HFFc6 (cell line): Measurements from ENCODE around the gene FGF19. TPM values are rescaled to one million over a fixed set of nuclear protein-coding genes. Genes with fewer than 3 reads are reported as not detected.

Experiments
- DNase-seq: peaks from one replicate; pipeline ENCODE4 v3.0.0-alpha.2; 2018
- H3K27ac Mint-ChIP-seq: 2 replicates; pipeline ENCODE4 v1.8.0; 2020; ENCODE audit warnings: mild to moderate bottlenecking, mixed read lengths
- H3K27me3 Mint-ChIP-seq: 2 replicates; pipeline ENCODE4 v1.8.0; 2021; ENCODE audit warnings: mild to moderate bottlenecking, moderate library complexity, mixed read lengths; ENCODE audit not compliant: insufficient read depth
- H3K36me3 Mint-ChIP-seq: 2 replicates; pipeline ENCODE4 v1.8.0; 2021; ENCODE audit warnings: low read depth, mixed read lengths
- H3K4me1 Mint-ChIP-seq: 2 replicates; pipeline ENCODE4 v1.8.0; 2020; ENCODE audit warnings: low read depth, mixed read lengths
- H3K4me3 Mint-ChIP-seq: 2 replicates; pipeline ENCODE4 v1.8.0; 2020; ENCODE audit warnings: mild to moderate bottlenecking, moderate library complexity, mixed read lengths
- H3K9me3 Mint-ChIP-seq: 2 replicates; pipeline ENCODE4 v1.8.0; 2020; ENCODE audit warnings: mild to moderate bottlenecking, mixed read lengths
- total RNA-seq, 6 experiments: library from RNA; stranded (reverse); fragmentation: NEBNext Ultra II Directional; extraction: Animal tissue kit (Norgen Biotek cat#: 25700); gene quantifications; 2 replicates in 1 of 6; 3 replicates in 5 of 6; pipeline ENCODE4 v1.2.3, GENCODE V29; 2021
- TF ChIP-seq, protein P1 (sequence below): fragments of 200-600 bp; sonication (generic); IDR thresholded peaks from 2 replicates; pipeline ENCODE4 v1.5.0; 2021; ENCODE audit warnings: antibody characterized with exemption, mild to moderate bottlenecking

Gene FGF19
- total RNA-seq, 6 experiments from 2014 or later: not detected

DNA sequence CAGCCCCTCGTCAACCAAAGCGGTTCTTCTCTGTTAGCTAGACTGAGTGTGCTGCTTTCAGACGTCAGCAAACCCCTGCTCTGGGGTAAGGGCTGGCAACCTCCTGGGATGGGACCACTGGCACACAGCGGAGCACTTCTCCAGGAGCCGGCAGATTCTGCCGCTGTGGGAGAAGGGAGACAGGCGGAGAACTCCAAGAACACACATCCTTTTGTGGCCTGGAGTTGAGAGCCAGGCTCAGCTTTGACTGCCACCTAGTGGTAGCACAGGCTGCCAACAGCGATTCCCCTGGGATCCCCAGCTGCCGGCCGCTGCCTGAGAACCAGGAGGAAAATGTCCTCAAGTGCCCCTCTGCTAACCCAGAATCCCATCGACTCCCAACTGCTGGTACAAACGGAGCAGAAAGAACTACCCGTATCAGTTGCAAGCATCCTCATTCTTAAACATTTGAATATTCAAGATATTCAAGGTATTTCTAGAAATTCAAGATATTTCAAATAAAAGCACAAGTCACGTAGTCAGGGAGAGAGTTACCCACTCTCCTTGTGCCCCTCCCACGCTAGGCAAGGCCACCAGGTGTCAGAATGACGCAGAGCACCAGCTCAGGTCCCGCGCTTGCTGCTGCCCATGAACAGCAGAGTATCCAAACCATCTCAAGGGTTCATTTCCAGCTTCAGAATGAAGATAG lies 33.5 kb downstream of the FGF19 start:
- peak; percentile 72 for DNase-seq
- Mint-ChIP-seq H3K27ac (peak overlapping the region; percentile 77), H3K4me3 (peak overlapping the region; percentile 26)

DNA sequence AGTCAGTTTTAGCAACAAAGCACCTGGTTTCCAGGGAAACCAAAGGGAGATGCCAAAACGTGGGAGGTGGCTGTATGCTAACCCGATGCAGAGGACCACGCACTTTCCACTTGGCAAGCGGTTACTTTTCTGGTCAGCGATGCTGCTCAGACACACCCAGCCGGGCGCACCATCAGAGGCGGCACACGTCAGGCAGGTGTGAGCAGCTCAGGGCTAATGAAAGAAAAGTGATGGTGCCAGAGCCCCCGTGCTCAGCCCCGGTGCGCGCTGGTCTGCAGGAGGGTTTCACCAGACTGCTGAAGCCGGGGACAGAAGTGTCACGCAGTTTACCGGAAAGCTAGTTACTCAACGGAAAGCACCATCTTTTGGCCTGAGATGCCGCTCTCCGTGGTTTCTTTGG lies 34.3 kb downstream of the FGF19 start:
- Mint-ChIP-seq H3K4me1 (peaks cover 40% of the 10 kb centered on the region), H3K36me3 (peaks cover 39% of the 10 kb centered on the region), H3K9me3 (no peaks in the 10 kb centered on the region), H3K27ac (no peak overlapping the region), H3K27me3 (peaks cover 2% of the 10 kb centered on the region; the same call in 1 of the 2 replicates), H3K4me3 (no peak overlapping the region)
- no peak for DNase-seq
- TF ChIP-seq, protein P1, sequence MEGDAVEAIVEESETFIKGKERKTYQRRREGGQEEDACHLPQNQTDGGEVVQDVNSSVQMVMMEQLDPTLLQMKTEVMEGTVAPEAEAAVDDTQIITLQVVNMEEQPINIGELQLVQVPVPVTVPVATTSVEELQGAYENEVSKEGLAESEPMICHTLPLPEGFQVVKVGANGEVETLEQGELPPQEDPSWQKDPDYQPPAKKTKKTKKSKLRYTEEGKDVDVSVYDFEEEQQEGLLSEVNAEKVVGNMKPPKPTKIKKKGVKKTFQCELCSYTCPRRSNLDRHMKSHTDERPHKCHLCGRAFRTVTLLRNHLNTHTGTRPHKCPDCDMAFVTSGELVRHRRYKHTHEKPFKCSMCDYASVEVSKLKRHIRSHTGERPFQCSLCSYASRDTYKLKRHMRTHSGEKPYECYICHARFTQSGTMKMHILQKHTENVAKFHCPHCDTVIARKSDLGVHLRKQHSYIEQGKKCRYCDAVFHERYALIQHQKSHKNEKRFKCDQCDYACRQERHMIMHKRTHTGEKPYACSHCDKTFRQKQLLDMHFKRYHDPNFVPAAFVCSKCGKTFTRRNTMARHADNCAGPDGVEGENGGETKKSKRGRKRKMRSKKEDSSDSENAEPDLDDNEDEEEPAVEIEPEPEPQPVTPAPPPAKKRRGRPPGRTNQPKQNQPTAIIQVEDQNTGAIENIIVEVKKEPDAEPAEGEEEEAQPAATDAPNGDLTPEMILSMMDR: no peak

More for the DNA sequence above, 33.5 kb downstream of the FGF19 start:
- Mint-ChIP-seq H3K36me3 (peaks cover 33% of the 10 kb centered on the region), H3K27me3 (peaks cover 2% of the 10 kb centered on the region; the same call in 1 of the 2 replicates), H3K4me1 (peaks cover 43% of the 10 kb centered on the region), H3K9me3 (no peaks in the 10 kb centered on the region)
- TF ChIP-seq, protein P1: peak; percentile 98

DNA sequence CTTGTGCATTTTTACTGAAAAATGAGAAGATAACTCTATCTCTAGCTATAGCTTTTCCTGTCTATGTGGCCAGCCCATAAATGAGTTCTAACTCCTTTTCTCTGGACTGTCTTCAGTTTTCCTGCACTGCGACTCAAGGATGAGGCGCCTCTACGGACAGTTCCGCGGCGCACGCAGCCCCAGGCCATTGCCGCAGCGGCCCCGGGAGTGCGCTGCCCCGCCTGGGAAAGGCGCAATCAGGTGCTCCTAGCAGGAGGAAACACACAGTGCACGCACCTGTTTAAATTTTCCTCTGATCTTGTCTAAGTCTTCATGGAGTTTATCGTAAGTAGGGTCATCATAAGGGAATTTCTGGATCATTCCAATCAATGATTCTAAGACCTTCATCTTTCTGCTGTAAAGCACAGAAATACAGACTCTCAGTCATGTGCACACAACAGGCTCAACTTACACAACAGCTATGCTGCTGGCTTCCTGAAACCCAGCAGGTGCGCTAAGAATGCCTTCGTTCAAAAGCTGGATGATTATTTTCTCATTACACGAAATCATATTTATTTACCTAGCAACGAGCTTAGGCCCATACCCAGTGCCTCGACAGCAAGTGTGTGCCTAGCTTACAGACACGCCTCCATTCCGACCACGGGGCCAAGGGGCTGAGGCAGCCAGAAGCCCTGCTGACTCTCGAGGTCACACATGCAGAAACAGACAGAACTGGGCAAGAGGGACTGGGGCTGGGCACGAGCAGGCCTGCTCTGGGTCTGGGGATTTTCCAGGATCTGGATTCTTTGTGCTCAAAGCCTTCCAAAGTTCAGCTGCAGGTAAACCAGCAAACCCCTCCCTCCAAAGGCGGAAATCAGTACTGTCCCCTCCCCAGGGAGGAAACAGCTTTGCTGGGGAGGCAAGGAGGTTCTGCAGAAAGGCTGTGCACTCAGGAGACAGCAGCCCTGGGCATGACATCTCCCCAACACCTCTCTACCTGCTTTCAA lies 35.9 kb downstream of the FGF19 start:
- no peak overlapping the region for H3K4me3 Mint-ChIP-seq
- H3K4me1 Mint-ChIP-seq: peaks cover 27% of the 10 kb centered on the region
- peaks cover 40% of the 10 kb centered on the region for H3K36me3 Mint-ChIP-seq
- peaks cover 7% of the 10 kb centered on the region for H3K27me3 Mint-ChIP-seq
- DNase-seq: no peak
- H3K27ac Mint-ChIP-seq: no peak overlapping the region
- TF ChIP-seq, protein P1: no peak
- no peaks in the 10 kb centered on the region for H3K9me3 Mint-ChIP-seq

DNA sequence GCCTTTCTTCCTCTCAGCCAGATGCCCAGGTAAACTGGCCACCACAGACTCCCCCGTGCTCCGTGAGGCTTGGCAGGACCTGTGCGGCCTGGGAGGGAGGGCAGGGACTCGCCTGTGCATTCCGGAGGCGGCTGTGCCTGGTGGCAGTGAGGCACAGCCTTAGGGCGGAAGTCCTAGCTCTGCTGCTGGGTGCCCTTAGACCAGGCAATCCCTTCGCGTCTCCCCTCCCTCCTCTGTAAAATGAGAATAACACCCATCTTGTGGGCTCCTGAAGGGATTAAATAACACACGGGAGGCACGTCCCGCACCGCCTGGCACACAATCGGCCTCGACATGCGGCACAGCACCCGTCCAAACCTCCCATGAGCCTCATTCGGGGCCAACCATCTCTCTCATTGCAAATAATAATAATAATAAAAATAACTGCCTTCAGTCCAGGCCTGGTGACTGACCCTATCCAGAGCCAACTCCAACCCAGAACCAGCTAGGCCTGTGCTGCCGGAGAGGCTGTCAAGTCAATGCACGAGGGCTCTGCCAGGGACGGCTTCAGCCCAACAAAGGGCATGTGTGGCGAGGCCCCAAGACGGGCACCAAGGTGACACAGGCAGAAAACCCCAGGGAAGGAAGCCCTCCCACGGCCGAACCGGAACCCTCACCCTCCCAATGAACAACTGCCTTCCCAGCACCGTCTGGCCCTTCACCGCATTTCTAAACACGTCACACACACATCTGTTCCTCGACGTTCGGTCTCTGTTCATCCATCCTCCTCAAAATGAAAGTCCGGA lies 36.9 kb downstream of the FGF19 start:
- Mint-ChIP-seq H3K36me3 (peaks cover 42% of the 10 kb centered on the region), H3K4me3 (no peak overlapping the region), H3K27me3 (peaks cover 7% of the 10 kb centered on the region), H3K4me1 (peaks cover 22% of the 10 kb centered on the region), H3K27ac (no peak overlapping the region), H3K9me3 (no peaks in the 10 kb centered on the region)
- TF ChIP-seq, protein P1: no peak
- no peak for DNase-seq

DNA sequence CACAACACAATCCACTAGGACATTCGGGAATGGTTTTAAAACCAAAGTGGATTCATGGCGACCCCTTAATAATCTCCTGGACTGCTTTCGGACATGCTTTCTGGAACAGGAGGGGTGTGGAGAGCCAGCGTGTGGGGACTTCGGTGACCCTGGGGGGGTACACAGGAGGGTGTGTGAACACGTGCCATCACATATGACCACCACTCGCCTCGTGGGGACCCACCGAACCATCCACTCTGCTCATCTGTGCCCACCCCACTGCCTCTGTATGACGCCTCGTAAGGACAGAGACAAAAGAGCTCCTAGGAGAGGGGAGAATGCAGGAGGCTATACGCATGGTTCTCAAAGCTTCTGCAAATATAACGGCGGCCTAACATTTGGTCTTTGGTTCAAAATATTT lies 37.6 kb downstream of the FGF19 start:
- Mint-ChIP-seq H3K4me3 (no peak overlapping the region), H3K27me3 (peaks cover 9% of the 10 kb centered on the region), H3K9me3 (no peaks in the 10 kb centered on the region), H3K4me1 (peaks cover 17% of the 10 kb centered on the region), H3K36me3 (peaks cover 39% of the 10 kb centered on the region), H3K27ac (no peak overlapping the region)
- TF ChIP-seq, protein P1: no peak
- DNase-seq: no peak
